ENCODE results near the gene DNAH7.

DNA sequence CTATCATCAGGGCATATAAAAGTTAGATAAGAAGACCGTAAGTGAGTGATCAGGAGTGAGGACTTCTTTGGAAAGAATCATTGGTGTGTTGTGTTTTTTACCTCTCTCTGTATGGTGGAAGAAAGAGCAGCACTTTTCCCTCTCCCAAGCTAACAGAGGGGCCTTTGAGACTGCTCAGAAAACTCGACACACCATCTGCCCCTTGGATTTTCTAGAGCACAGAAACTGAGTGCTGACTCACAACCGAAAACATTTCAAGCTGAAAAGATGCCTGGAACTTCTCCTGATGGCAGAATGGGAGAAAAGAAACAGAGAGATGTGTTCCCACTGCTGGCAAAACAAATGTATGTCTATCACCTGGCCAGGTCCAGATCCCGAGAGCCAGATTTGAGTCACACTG, 156.6 kb downstream of the DNAH7 start:
- TF ChIP-seq FOSL1 (IDR thresholded peaks at IDR 0.05; ENCODE audit: insufficient read depth, low read depth, low read length) (no peak), KDM5A (IDR thresholded peaks at IDR 0.05; ENCODE audit: low read length) (no peak), JUND (IDR thresholded peaks at IDR 0.05; ENCODE audit: low read length) (no peak), E2F6 (IDR thresholded peaks at IDR 0.05) (no peak), SUZ12 (IDR thresholded peaks at IDR 0.05; ENCODE audit: low read length) (no peak)
- TF ChIP-seq, protein P1, sequence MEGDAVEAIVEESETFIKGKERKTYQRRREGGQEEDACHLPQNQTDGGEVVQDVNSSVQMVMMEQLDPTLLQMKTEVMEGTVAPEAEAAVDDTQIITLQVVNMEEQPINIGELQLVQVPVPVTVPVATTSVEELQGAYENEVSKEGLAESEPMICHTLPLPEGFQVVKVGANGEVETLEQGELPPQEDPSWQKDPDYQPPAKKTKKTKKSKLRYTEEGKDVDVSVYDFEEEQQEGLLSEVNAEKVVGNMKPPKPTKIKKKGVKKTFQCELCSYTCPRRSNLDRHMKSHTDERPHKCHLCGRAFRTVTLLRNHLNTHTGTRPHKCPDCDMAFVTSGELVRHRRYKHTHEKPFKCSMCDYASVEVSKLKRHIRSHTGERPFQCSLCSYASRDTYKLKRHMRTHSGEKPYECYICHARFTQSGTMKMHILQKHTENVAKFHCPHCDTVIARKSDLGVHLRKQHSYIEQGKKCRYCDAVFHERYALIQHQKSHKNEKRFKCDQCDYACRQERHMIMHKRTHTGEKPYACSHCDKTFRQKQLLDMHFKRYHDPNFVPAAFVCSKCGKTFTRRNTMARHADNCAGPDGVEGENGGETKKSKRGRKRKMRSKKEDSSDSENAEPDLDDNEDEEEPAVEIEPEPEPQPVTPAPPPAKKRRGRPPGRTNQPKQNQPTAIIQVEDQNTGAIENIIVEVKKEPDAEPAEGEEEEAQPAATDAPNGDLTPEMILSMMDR (IDR thresholded peaks at IDR 0.05; ENCODE audit: control extremely low read depth in 1 of 3, insufficient read depth in 1 of 3, low read depth in 1 of 3, low read length in 3 of 3) = no peak
